Coronary artery (tissue), 2 donors: ENCODE data around the gene YPEL1.
A peak's percentile ranks its signal among the peaks of the same experiment; 100 is the strongest.
"Not testable (repeated sequence)": the region's sequence is repeated elsewhere in the genome, so short reads cannot be mapped to it uniquely, and the experiment has no call there.

Experiments
- DNase-seq: peaks from one replicate; pipeline ENCODE4 v3.0.0-alpha.2; 2017; ENCODE audit warnings: low spot score
- H3K27ac ChIP-seq, 2 donors: fragments of 200-600 bp; sonication (generic); one replicate each; pipeline ENCODE4 v1.5.1; 2016 to 2019
- H3K4me3 ChIP-seq: fragments of 200-600 bp; sonication (generic); 2 replicates; pipeline ENCODE4 v1.5.1; 2016; ENCODE audit warnings: mild to moderate bottlenecking, moderate library complexity
- CTCF ChIP-seq: fragments of 200-600 bp; sonication (generic); IDR thresholded peaks from one replicate; pipeline ENCODE4 v1.5.1; 2019; ENCODE audit warnings: antibody characterized with exemption

Gene YPEL1

GRCh38 chr22:21719024-21719423, 16.6 kb downstream of the YPEL1 start:
- no peak for TF ChIP-seq CTCF
- Histone ChIP-seq H3K4me3 (no peak overlapping the region), H3K27ac (no peak overlapping the region)
- DNase-seq, result no peak

GRCh38 chr22:21718499-21718898, 17.1 kb downstream of the YPEL1 start:
- Histone ChIP-seq H3K4me3 (no peak overlapping the region), H3K27ac (no peak overlapping the region)
- TF ChIP-seq CTCF, result no peak
- no peak for DNase-seq

- not testable (repeated sequence) for DNase-seq, H3K4me3 ChIP-seq, H3K27ac ChIP-seq
Observed at GRCh38 chr22:21716395-21717122, 19.0 kb downstream of the YPEL1 start.

GRCh38 chr22:21714786-21715185, 20.8 kb downstream of the YPEL1 start:
- no peak for TF ChIP-seq CTCF
- no peak for DNase-seq
- Histone ChIP-seq H3K27ac (no peak overlapping the region), H3K4me3 (no peak overlapping the region)

- no peak for TF ChIP-seq CTCF
- H3K4me3 ChIP-seq, result no peak overlapping the region
- DNase-seq, result no peak
- no peak overlapping the region for H3K27ac ChIP-seq
Observed at GRCh38 chr22:21714059-21714770, 21.4 kb downstream of the YPEL1 start.

GRCh38 chr22:21713428-21714058, 22.1 kb downstream of the YPEL1 start:
- peak overlapping the region in 1 of 2 donors; percentile 15 for H3K27ac ChIP-seq
- H3K4me3 ChIP-seq, result peak overlapping the region; percentile 23
- TF ChIP-seq CTCF, result no peak
- no peak for DNase-seq

- H3K27ac ChIP-seq, result peak overlapping the region in 1 of 2 donors; percentile 15
Observed at GRCh38 chr22:21712751-21713427, 22.7 kb downstream of the YPEL1 start.

More at GRCh38 chr22:21712751-21713427, 22.7 kb downstream of the YPEL1 start:
- H3K4me3 ChIP-seq, result peak overlapping the region; percentile 23
- no peak for DNase-seq
- TF ChIP-seq CTCF, result peak; percentile 72
